Sciatic nerve (tissue), 2 donors: Measurements from ENCODE around the gene RBM22. TPM values are rescaled to one million over a fixed set of nuclear protein-coding genes. Genes with fewer than 3 reads are reported as not detected.

Experiments
- ATAC-seq: fragments of 200-7000 bp; cut with Tn5 transposase; one replicate; pipeline ENCODE4 v1.9.1; 2020; ENCODE audit warnings: mild to moderate bottlenecking, moderate library complexity
- DNase-seq: peaks from one replicate; pipeline ENCODE4 v3.0.0-alpha.2; 2020; ENCODE audit warnings: low spot score
- intact Hi-C: fragments of 100-400 bp; cut with DNase I; formaldehyde crosslinking; loops from one replicate; pipeline ENCODE4 v1.14.2; 2022
- total RNA-seq: library from RNA; stranded (reverse); fragmentation: NEBNext Ultra II Directional; extraction: Animal tissue kit (Norgen Biotek cat#: 25700); gene quantifications from one replicate; pipeline ENCODE4 v1.2.1, GENCODE V29; 2021
- donor health status: DM: no; HTN: no; CAD: no.
- donor health status: DM: no; HTN: no; CAD: no.

RBM22 gene
- total RNA-seq, 1 donor from 2014 or later, result 49.0 TPM

DNA sequence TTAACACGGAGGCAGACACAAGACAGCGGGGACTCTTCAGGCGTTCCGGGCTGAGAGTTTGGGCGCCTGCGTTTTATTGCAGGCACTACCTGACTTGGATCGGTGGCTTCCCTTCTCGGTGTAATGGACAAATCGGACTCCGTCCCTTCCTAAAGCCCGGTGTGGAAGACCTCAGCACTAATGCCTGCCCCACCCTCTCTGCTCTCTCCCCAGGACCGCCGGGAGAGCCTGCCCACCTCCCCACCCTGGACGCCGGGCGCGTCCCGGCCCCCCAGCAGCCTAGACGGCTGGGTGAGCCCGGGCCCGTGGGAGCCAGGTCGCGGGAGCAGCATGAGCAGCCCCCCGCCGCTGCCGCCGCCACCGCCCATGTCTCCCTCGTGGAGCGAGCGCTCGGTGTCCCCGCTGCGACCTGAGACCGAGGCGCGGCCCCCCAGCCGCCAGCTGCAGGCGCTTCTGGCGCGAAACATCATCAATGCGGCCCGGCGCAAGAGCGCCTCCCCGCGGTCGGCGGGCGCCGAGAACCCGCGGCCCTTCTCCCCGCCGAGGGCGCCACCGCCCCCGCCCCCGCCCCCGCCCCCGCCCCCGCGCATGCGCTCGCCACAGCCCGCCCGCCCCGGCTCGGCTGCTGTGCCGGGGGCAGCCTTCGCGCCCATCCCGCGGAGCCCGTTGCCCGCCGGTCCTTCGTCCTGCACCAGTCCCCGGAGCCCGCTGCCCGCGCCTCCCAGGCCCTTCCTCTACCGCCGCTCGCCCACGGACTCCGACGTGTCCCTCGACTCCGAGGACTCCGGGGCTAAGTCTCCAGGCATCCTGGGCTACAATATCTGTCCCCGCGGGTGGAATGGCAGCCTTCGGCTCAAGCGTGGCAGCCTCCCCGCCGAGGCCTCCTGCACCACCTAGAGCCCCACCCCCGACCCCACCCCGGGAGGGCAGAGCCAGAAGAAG is 44.4 kb downstream of the RBM22 start:
- peak; percentile 44 for ATAC-seq
- intact Hi-C loops, result loop anchor here (2.0 kb wide), 1 partner anchor 98 kb away; no protein-coding TSS in a partner anchor
- DNase-seq, result peak; percentile 87

DNA sequence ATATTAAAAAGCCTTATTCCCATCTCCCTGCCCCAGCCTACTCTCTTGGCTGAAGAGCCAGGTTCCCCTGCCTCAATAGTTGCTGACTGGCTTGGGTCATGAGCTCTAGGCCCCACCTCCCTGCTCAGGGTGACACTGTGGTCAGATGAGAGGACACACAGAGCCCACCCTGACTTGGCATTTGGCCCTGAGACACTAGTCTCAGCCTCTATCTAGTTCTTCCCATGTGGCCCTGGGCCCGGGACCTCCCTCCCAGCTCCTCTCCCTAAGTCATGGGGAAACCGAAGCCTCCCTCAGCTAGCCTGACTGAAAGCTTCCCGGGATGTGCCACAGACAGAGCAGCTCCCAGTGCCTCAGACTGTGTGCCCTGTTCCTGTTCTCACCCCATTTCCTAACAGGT is 45.6 kb downstream of the RBM22 start:
- ATAC-seq, result no peak
- DNase-seq, result no peak
- intact Hi-C loops, result no loop called here

DNA sequence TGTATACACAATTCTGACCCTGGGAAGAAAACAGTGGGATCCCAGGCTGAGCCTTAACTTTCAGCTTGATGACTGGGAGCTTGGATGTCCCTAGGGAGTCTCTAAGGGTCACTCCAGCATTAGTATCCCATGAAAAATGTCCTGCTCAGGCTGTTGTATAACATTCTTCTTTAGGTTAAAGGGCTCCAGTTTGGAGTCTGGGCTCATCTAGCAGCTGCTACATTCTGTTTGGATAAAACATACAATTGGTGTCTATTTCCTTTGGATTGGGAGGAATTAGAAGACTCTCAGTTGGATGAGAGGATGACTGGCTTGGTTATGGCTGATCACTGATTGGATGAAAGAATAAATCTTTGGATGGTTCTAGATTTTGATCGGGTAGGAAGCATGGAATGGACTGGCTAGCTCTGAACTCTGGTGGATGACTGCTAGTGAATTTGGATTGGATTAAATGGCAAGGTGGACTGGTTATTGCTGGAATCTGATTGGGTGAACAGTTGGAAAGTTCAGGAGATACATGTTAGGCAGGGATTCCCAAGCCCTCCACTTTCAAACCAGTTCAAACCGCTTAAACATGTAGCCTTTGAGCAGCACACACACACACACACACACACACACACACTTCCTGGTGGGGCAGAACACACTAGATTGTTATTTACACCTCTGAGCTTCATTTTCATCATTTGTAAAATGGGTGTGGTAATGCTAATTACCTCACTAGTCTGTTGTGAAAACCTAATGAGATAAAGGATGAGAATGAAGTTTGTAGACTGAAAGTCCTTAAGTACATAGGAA is 46.9 kb downstream of the RBM22 start:
- DNase-seq (no peak), ATAC-seq (no peak)
- intact Hi-C loops, result no loop called here

DNA sequence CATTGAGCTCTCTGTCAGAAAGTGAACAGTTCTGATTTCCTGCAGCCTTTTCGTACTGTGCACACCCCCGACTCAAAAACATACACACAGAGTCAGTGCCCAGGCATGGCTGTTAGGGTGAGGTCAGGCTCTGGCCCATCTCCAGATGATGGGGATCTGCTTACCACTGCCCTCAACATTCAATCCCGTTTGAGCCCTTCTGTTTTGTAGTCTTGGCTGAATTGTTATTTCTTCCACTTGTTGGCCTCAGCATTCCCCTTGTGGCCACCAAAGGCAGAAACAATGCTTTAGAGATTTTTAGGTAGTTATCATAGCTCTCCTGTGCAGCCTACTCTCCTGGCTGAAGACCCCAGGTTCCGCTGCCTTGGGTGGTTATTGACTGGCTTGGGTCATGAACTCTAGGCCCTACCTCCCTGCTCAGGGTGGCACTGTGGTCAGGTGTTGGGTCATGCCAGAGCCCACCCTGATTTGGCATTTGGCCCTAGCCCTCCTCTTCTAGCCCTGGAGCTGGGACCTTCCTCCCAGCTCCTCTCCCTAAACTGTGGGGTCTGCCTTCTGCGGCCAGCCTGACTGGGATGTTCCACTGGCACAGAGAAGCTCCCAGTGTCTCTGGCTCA is 47.6 kb downstream of the RBM22 start:
- DNase-seq (no peak), ATAC-seq (no peak)
- intact Hi-C loops, result no loop called here

DNA sequence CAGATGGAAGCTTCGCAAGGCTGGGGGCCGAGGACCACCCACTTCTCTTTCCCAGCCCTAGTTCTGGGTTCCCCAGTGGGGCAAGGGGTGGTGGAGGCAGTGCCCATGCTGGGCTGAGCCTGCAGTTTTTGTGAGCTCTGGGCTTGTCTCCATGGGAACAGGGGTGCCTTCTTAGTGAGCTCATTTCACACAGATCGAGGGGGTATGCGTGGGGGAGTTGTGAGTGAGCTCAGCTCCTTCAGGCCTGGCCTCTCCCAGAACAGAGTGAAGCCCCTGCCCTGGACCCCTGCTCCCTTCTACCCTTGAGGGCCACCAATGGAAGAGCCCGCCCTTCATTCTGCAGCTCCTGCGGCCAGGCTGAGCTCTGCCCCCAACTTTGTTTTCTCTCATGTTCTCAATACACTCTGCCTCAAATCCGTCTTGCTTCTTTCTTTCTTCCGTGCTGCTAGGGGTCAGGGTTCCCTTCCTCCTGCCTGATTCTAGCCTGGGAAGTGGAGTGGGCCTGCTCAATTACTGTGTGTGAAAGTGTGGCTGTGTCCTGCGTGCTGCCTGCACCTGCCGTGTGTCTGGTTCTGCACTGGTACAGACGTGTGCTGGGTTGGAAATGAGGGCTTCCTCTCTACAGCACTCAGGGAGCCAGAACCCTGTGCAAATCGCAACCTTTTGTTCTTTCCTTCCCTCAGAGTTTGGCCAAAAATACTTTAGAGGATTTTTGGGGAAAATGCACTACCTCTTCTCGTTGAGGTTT is 48.8 kb downstream of the RBM22 start:
- intact Hi-C loops, result no loop called here
- no peak for DNase-seq
- ATAC-seq, result no peak

DNA sequence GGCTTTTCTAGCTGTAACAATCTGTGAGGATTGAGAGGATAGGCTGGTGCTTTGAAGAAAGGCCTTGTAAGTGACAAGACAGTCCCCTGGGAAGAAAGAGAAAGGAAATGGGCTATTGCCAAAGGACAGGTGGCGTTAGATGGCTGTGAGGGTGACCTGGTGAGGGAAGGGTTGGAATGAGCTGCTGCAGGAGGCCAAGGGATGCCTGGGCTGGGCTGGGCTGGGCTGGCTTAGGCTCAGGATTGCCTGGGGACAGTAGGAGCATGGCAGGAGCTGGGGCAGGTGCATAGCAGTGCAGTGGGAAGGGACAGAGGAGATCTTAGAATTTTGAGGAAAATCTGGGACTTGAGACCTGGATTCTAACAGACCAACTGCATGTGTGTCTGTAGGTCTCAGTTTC is 49.5 kb downstream of the RBM22 start:
- no peak for DNase-seq
- no peak for ATAC-seq
- intact Hi-C loops, result no loop called here

DNA sequence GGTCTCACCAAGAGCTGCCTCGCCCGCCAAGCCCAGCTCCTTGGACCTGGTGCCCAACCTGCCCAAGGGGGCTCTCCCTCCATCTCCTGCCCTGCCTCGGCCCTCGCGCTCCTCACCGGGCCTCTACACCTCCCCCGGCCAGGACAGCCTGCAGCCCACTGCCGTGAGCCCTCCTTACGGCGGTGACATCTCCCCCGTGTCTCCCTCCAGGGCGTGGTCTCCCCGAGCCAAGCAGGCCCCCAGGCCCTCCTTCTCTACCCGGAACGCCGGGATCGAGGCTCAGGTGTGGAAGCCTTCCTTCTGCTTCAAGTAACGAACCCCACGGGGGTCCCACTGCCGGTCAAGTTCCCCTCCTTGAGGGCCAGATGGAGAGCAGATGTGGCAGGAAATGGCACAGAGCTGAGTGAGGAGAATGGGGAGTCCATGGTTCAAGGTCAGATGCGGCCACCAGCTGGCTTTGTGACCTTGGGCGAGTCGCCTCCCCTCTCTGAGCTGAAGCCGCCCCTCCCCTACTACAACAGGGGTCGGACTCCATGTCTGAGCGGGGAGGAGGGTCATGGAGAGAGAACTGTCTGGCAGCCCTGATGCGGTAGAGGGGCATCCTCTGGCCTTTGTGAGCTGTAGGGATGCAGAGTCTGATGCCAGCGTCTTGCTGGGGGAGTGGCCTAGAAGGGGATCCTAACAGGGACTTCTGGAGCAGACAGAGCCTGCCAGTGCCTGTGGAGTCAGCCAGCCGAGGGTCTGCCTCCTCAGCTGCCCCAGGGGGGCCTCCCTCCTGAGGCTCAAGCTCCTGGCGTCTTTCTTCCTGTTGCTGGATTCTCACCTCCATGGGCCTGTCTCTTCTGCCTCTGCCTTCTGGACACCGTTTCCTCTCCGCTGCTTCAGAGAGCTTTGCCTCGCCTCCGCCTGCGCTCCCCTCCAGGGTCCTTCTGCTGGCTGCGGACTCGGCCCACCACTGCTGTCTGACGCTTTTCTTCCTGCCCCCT is 50.5 kb downstream of the RBM22 start:
- no peak for ATAC-seq
- DNase-seq, result no peak
- intact Hi-C loops, result no loop called here

DNA sequence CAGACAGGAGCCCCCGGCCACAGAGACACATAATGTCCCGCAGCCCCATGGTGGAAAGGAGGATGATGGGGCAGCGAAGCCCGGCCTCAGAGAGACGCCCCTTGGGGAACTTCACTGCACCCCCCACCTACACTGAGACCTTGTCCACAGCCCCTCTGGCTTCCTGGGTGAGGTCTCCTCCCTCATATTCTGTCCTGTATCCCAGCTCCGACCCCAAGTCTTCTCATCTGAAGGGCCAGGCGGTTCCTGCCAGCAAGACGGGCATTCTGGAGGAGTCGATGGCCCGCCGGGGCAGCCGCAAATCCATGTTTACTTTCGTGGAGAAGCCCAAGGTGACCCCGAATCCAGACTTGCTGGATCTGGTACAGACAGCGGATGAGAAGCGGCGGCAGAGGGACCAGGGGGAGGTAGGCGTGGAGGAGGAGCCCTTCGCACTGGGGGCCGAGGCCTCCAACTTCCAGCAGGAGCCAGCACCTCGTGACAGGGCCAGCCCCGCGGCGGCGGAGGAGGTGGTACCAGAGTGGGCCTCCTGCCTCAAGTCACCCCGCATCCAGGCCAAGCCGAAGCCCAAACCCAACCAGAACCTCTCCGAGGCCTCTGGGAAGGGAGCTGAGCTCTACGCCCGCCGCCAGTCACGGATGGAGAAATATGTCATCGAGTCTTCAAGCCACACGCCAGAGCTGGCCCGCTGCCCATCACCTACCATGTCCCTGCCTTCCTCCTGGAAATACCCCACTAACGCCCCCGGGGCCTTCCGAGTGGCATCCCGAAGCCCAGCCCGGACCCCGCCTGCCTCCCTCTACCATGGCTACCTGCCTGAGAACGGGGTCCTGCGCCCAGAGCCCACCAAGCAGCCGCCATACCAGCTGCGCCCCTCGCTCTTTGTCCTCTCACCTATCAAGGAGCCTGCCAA is 51.5 kb downstream of the RBM22 start:
- ATAC-seq, result no peak
- intact Hi-C loops, result no loop called here
- no peak for DNase-seq

DNA sequence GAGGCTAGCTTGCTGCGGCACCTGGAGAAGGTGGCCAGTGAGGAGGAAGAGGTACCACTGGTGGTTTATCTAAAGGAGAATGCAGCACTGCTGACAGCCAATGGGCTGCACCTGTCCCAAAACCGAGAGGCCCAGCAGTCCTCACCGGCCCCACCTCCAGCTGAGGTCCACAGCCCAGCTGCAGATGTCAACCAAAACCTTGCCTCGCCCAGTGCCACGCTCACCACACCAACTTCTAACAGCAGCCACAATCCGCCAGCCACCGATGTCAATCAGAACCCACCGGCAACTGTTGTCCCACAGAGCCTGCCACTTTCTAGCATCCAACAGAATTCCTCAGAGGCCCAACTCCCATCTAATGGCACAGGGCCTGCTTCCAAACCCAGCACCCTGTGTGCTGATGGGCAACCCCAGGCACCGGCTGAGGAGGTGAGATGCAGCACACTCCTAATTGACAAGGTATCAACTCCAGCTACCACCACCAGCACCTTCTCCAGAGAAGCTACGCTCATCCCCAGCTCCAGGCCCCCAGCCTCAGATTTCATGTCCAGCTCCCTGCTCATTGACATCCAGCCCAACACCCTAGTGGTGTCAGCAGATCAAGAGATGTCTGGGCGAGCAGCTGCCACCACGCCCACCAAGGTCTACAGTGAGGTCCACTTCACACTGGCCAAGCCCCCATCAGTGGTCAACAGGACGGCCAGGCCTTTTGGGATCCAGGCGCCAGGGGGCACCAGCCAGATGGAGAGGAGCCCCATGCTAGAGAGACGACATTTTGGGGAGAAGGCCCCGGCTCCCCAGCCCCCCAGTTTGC is 52.4 kb downstream of the RBM22 start:
- ATAC-seq (no peak), DNase-seq (no peak)
- intact Hi-C loops, result no loop called here

DNA sequence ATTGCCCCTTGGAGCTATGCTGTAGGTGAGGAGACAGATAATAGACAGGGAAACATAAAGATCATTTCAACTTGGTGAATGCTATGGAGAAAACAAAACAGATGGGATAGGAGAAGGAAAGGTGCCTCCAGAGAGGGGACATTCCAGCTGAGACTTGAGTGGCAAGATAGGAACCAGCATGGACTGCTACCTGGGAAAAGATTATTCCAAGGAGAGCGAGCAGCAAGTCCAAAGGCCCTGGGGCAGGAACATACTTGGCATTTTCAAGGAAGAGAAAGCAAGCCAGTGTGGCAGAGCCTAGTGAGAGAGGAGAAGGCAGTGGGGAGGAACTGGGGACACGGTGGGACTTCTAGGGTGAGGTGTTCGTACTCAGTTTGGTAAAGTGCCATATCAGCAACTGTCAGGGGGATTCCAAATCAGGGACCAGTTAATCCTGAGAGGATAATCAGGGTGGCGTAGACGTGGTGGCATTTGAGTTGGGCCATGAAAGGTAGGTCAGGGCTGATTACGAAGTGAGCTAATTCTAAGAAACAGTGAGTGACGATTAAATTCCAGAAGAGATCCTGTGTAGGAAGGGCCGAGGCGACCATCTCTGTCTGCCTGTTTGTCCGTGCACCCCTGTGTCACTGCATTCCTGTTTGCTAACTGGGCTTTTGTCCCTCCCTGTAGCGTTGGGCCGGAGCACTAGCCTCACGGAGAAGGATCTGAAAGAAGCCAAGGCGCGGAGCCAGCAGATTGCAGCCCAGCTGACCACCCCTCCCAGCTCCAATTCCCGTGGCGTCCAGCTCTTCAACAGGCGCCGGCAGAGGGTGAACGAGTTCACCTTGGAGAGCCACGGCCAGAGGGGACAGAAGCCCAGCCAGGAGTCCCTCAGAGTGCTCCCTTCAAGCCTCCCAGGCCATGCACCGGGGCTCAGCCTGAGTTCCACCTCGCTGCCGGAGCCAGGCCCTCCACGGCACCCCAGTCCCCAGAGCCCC is 53.3 kb downstream of the RBM22 start:
- DNase-seq, result peak; percentile 82

DNA sequence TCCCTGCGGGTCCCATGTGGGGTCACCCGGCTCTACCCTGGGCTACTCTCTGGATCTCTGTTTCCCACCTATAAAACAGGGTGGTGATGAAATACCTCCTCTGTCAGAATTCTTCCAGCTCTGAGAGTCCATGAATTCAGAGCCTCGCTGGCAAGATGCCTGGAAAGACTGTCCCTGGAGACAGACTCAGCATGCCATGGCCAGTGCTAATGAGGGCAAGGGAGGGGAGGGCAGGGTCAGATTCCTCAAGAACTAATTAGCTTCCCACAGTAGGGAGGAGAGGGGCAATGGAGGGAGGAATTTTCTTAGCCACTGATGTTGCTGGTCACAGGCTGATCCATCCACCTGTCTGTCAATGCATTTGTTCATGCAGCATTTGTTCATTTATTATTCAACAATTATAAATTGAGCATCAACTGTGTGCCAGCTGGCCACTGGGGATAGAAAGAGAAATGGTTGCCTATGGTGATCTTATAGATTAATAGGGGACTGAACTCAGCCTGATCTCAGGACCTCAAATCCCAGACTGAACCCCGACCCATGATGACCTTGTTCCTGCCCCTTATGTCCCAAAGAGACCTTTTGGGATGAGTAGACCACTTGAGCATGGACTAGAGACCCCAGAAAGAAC is 55.7 kb downstream of the RBM22 start:
- ATAC-seq, result no peak
- peak; percentile 87 for DNase-seq
- intact Hi-C loops, result no loop called here

More for the DNA sequence above, 53.3 kb downstream of the RBM22 start:
- ATAC-seq, result peak; percentile 68
- intact Hi-C loops, result no loop called here

DNA sequence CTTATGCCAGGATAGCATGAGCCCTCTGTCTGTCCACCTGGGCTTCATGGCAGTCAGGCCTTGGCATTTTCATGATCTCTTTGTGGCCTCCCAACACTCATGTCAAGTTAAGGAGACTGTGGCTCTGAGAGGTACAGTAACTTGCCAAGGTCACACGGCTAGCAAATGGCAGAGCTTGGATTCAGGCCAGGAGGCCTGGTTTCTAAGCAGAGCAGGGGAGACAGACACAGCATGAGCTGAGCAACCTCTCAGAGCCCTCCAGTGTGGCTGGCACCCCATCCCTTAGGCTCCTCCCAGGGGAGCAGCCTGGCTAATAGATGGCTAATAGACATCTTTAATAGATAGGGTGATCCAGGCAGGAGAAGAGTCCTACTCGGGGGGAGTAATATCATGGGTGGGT is 56.3 kb downstream of the RBM22 start:
- no peak for ATAC-seq
- DNase-seq, result no peak
- intact Hi-C loops, result loop anchor here (5.0 kb wide), 1 partner anchor 82 kb away; no protein-coding TSS in a partner anchor

DNA sequence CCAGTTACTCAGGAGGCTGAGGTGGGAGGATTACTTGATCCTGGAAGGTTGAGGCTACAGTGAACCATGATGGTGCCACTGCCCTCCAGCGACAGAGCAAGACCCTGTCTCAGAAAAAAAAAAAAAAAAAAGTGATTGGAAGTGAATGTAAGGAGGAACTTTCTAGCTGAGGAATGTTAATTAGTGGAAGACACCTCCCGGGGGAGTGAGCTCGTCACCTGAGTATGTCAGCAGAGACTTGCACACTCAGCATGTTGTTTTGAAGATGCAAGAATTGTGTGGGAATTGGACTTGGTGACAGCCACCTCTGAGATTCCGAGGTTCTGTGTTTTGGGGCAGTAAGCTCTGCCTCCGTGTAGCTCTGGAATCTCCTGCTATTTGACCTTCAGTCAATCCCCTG is 56.8 kb downstream of the RBM22 start:
- ATAC-seq, result no peak
- no peak for DNase-seq
- intact Hi-C loops, result loop anchor here (5.0 kb wide), 1 partner anchor 82 kb away; no protein-coding TSS in a partner anchor

DNA sequence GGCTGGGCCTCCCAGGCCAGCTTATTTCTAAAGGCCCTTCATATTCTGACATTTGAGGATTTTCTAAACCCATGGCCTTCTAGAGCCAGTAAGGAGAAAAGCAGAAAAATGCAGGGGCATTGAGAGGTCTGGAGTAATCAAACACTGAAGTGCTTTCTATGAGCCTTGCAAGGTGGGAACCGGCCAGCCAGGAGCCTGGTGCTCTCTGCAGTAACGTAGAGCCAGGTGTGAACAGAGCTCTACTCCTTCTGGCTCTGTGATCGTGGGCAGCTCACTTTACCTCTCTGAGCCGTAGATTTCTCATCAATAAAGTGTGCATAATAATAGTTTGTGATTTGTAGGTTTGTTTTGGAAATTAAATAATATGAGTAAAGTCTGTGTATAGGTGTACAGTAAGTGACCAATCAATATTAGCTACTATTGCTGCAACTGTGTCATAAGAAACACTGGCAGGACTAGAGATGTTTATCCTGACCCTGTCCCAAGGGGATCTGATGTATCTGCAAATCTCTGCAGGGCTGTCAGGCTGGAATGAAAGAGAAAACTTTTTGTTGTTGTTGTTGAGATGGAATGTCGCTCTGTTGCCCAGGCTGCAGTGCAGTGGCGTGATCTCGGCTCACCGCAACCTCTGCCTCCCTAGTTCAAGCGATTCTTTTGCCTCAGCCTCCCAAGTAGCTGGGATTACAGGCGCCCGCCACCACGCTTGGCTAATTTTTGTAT is 57.7 kb downstream of the RBM22 start:
- intact Hi-C loops, result loop anchor here (5.0 kb wide), 1 partner anchor 81 kb away; no protein-coding TSS in a partner anchor
- no peak for ATAC-seq
- DNase-seq, result no peak
